NCI-H2227 treated with DMSO at 0.1 percent for 48 hours (cell line): ENCODE data around the gene LRMDA.

Experiments used
- DNase-seq: peaks from one replicate; lab custom pipeline; 2025; lab: John Stamatoyannopoulos, UW

The LRMDA gene

GRCh38 chr10:75716506-75716905 lies 285.1 kb downstream of the LRMDA start:
- no peak for DNase-seq

DNA sequence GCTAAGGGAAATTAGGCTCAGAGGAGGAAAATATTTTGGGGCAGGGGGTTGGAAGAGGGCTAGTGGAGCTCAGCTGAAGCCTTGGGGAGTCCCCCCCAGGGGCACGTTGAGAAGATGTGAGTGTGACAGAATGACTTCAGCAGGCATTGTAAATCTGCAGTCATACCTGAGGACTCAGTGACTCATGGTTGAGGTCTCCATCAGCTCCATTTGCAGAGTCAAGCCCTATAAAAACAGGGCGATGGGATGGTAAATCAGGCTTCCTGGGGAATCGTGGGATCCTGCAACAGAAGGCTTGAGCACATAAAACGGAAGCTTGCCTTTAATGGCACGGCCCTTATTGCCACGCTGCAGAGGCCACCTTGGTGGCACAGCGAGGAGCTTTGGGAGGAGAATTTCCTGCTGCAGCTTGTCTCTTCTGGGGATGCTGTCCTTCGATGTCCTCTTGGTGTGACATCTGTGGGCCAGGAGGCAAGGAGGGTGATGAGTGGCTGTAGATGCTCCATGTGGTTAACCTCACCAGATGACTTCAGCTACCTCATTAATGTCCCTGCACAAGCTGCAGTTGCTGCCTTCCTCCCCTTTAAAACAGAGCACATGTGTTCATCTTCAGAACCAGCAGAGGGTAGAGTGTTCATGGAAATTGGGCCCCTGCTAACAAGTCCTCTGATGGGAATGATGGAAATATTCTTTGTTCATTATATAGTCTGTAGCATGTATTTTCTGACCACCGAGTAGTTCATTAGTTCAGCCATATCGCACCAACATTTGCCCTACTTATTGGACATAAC lies 285.9 kb downstream of the LRMDA start:
- no peak for DNase-seq

GRCh38 chr10:75718991-75719390 lies 287.6 kb downstream of the LRMDA start:
- DNase-seq = no peak

DNA sequence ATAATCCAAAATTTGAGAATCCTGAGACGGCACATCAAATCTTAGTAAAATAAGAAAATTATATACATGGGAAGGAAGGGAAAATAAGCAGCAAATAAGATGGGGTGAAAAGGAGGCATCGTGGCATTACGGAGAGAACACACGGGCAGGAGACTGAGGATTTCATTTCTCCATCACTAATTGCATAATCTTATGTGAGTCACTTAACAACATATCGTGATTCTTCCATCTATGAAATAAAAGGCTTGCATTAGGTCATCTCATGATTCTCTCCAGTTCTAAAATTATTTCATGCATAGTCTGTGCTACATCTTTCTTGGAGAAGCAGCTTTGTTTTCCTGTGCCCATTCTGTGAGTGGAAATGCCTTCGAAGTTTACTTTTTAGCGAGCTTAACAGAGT lies 288.7 kb downstream of the LRMDA start:
- no peak for DNase-seq

GRCh38 chr10:75722020-75722419 lies 290.6 kb downstream of the LRMDA start:
- no peak for DNase-seq

DNA sequence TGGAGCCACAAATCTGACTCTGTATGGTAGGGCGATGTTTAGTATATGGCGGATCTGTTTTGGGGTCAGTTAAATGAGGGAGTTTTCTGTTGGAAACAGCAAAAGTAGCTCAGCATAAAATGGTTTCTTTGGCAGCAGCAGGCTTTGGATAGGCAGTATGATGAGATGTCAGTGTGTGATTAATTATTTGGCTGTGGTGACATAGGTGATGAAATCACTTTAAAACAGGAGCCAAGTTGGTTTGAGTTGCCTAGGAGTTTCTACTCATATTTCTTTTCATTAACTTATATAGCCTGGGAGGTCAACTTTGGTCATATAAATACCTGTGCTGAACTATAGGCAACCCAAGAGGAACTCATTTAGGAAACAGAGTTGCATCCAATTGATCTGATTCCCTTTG lies 291.2 kb downstream of the LRMDA start:
- no peak for DNase-seq

GRCh38 chr10:75723319-75723980 lies 292.0 kb downstream of the LRMDA start:
- no peak for DNase-seq

- DNase-seq = no peak
Observed at GRCh38 chr10:75724047-75724446, 292.6 kb downstream of the LRMDA start.

DNA sequence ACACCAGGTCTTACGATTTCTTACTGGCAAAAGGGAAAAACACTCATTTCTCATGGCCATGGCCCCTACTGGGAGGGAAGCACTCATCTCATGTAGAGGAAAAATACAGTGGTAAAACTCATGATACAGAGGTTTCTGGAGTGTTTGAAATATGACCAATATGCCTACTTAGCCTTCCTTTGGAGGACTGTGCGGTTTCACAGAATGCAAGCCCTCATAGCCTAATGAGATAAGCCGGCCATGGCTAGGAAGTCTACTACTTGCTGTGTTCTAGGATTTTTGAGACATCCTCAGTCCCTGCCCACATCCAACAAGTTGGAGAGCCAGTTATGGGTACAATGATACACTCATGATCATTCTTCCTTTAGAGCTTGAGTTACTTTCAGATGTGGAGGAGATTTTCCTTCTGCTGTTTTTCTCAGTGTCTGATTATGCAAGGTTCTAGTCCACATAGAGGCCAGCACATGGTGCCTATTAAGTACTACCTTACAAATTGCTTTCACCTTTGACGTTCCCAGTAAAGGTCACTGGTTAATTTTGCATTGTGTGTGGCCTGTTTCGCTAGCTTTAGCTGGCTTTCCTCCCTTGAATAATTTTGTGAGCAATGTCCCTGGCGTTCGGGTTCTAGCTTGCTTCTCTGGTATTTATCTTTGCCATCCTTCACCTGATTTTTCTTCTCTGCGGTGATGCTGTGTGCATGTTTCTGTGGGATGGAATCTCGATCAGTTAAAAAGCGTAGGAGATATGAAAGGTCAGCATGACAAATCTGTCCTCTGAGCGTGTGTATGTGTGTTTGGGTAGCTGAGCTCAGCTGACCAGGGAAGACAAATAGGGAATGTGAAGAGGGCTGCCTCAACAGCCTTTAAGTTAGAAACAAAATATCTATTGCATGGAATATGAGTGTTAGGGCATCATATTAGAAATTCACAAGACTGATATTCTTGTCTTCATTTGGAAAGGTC lies 295.4 kb downstream of the LRMDA start:
- no peak for DNase-seq

GRCh38 chr10:75730847-75731246 lies 299.4 kb downstream of the LRMDA start:
- DNase-seq = no peak

- no peak for DNase-seq
Observed at GRCh38 chr10:75733135-75733890, 301.9 kb downstream of the LRMDA start.

DNA sequence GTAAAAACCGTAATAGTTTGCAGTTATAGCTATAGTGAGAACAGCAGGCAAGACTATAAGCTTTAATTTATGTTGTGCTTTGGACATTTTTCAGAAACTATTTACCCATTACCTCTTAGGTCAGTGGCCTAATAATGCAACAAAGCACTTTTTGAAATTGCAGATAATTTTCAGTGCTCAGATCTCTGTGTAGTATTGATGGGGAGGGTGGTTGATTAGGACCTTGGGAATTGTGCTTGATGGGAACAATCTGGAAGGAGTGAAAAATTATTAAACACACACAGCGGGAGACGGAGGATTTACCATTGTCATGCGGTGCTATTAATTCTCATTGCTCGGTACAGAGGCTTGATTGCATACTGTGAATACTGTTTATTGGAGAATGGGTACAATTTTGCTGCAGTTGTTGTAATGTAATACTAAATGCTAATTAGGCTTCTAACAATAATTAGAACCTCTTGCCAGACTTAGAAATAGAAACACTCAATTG lies 304.8 kb downstream of the LRMDA start:
- no peak for DNase-seq

DNA sequence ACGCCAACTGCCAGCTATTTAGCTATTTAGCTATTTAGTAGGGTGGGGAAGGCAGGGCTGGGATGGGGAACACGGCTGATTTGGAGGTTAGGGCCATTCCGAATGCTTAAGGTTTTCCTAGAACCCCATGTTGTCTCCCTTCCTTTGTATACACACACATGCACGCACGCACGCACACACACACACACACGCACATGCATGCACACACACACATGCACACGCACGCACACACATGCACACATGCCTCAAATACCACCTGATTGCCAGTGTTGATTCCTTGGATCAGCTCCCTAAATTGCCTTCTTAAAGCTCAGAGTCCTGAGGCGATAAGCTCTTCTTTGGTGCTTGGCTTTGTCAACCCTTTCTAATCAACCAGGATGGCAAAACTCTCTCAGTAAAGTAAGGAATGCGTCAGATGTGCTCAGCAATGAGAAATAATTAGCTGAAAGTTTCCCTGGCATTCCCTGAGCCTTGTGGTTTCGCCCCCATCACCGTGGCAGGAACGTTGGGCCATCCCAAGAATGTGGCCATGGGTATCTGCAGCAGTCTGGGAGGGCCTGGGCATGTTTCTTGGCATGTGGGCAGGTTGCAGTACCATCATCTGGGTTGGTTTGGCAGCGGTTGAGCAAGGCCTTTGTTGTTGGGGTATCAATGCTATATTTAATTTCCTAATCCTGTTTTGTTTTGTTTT lies 305.6 kb downstream of the LRMDA start:
- DNase-seq = no peak

- no peak for DNase-seq
Observed at GRCh38 chr10:75737580-75737949, 306.1 kb downstream of the LRMDA start.

DNA sequence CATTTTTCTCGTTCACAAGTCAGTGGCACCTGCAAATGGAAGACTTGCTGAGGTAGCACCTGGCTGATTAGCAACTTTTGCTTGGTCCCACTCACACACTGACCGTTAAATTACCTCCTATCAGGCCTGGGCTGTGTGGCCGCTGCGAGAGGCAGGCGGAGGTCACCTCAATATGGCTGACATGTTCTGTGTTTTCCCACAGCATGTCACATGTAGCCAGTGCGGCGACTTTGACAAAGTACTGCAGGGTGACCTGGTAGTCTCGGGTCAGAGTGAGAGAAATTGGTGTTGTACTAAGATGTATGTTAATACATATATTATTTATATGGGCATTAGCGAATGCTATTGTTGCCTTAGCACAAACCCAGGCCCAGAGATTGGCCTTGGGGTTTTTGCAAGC lies 307.5 kb downstream of the LRMDA start:
- DNase-seq = no peak

GRCh38 chr10:75739414-75740143 lies 308.2 kb downstream of the LRMDA start:
- no peak for DNase-seq

GRCh38 chr10:75740541-75740940 lies 309.1 kb downstream of the LRMDA start:
- no peak for DNase-seq

DNA sequence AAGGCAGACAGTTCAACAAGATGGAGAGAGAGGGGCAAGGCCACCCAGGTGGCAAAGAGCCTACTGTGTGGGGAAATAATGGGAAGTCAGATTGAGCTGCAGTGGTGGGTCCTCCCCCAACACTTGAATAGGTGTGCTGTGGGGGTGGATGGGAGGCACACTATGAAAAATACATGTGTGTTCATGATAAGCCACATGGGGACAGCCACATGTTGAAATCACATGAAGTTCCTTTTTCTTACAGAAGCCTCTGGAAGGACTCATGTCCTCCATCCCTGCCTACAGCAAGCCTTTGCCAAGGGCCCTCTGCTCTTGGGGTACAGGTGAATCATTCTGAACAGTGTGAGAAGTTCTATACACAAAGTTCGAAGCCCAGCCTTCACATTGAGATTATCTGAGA lies 310.9 kb downstream of the LRMDA start:
- DNase-seq = no peak

DNA sequence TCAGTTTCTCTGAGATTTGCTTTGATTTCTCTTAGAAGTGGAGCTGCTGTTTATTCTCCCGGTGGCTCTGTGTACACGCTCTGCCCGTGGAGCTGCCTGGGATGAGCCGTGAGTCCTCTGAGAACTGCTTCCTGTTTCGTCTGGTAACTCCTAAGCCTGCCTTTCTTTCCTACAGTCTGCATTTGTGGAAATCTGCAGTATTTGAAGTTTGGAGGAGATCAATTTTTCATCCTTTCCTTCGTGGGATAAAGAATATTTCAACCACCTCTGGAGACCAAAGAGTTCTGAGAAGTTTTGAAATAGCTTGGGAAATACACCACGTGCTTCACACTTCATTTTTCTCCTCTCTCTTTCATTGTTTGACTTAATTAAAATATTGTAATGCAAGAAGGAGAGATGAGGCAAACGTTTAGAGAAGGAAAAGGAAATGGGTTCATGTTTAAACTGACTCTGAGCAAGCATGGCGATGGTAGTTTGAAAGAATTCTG lies 311.9 kb downstream of the LRMDA start:
- no peak for DNase-seq

- DNase-seq = no peak
Observed at GRCh38 chr10:75744261-75744660, 312.8 kb downstream of the LRMDA start.
